Neural cell (in vitro differentiated cells): ENCODE measurements around the gene LAGE3. TPM values are rescaled to one million over a fixed set of nuclear protein-coding genes. Genes with fewer than 3 reads are reported as not detected.

Experiments
- H2AFZ ChIP-seq: fragments of 200-600, 300-800 bp; sonication (generic), shearing (Covaris generic); 2 replicates; pipeline ENCODE4 v1.6.0; 2014; ENCODE audit warnings: low read depth, mild to moderate bottlenecking, antibody characterized with exemption, low read length, moderate library complexity
- H3F3A ChIP-seq: fragments of 200-600 bp; shearing (Covaris generic); 2 replicates; pipeline ENCODE4 v1.6.1; 2016; ENCODE audit warnings: mild to moderate bottlenecking, moderate library complexity, mixed read lengths, antibody characterized with exemption, low read length; ENCODE audit not compliant: insufficient read depth, poor library complexity, severe bottlenecking
- H3K27ac ChIP-seq: fragments of 200-600, 300-800 bp; sonication (generic), shearing (Covaris generic); 2 replicates; pipeline ENCODE4 v1.5.1; 2014; ENCODE audit warnings: mild to moderate bottlenecking, low read length, moderate library complexity
- H3K27me3 ChIP-seq: fragments of 300-800, 200-600 bp; sonication (generic), shearing (Covaris generic); 2 replicates; pipeline ENCODE4 v1.6.0; 2014; ENCODE audit warnings: mild to moderate bottlenecking, low read depth, low read length, moderate library complexity; ENCODE audit not compliant: insufficient read depth
- H3K36me3 ChIP-seq: fragments of 300-800, 200-600 bp; sonication (generic), shearing (Covaris generic); 2 replicates; pipeline ENCODE4 v1.5.1; 2014; ENCODE audit warnings: mild to moderate bottlenecking, antibody characterized with exemption, low read length, moderate library complexity; ENCODE audit not compliant: insufficient read depth
- H3K4me2 ChIP-seq: fragments of 300-800, 200-600 bp; sonication (generic), shearing (Covaris generic); 2 replicates; pipeline ENCODE4 v1.6.0; 2014; ENCODE audit warnings: mild to moderate bottlenecking, low read length
- H3K4me3 ChIP-seq: fragments of 300-800, 200-600 bp; sonication (generic), shearing (Covaris generic); 2 replicates; pipeline ENCODE4 v1.5.1; 2014; ENCODE audit warnings: mild to moderate bottlenecking, low read length, moderate library complexity
- H3K79me2 ChIP-seq: fragments of 200-600 bp; shearing (Covaris generic); replicated peaks from 2 replicates; pipeline ENCODE4 v1.6.0; 2014; ENCODE audit warnings: mild to moderate bottlenecking, low read length, moderate library complexity; ENCODE audit not compliant: insufficient read depth
- H3K9ac ChIP-seq: fragments of 300-800, 200-600 bp; sonication (generic), shearing (Covaris generic); 2 replicates; pipeline ENCODE4 v1.6.1; 2016; ENCODE audit warnings: mild to moderate bottlenecking, low read length, mixed read lengths
- H3K9me2 ChIP-seq: fragments of 200-600 bp; shearing (Covaris generic); 2 replicates; pipeline ENCODE4 v1.6.1; 2016; ENCODE audit warnings: mild to moderate bottlenecking, low read length, mixed read lengths; ENCODE audit not compliant: insufficient read depth
- H3K9me3 ChIP-seq: fragments of 200-600, 300-800 bp; sonication (generic), shearing (Covaris generic); 2 replicates; pipeline ENCODE4 v1.6.1; 2016; ENCODE audit warnings: mild to moderate bottlenecking, mixed run types, low read length, moderate library complexity, mixed read lengths
- H4K20me1 ChIP-seq: fragments of 200-600 bp; shearing (Covaris generic); 2 replicates; pipeline ENCODE4 v1.6.1; 2016; ENCODE audit warnings: mild to moderate bottlenecking, mixed run types; ENCODE audit not compliant: insufficient read depth
- CTCF ChIP-seq: fragments of 450-650 bp; IDR thresholded peaks from 2 replicates; pipeline ENCODE4 v1.5.1; 2014; ENCODE audit warnings: antibody characterized with exemption, mild to moderate bottlenecking, moderate library complexity; ENCODE audit not compliant: poor library complexity, severe bottlenecking
- EP300 ChIP-seq: fragments of 450-650 bp; conservative IDR thresholded peaks from 2 replicates; pipeline ENCODE4 v1.6.1; 2014; ENCODE audit warnings: antibody characterized with exemption, mild to moderate bottlenecking, moderate library complexity; ENCODE audit not compliant: poor library complexity, severe bottlenecking
- EZH2 ChIP-seq: fragments of 200-600, 300-800 bp; shearing (Covaris generic), sonication (generic); IDR thresholded peaks from 2 replicates; pipeline ENCODE4 v1.6.1; 2014; ENCODE audit warnings: antibody characterized with exemption, low read length, borderline replicate concordance, mild to moderate bottlenecking; ENCODE audit not compliant: insufficient read depth, poor library complexity, severe bottlenecking
- MXI1 ChIP-seq: fragments of 450-650 bp; conservative IDR thresholded peaks from 2 replicates; pipeline ENCODE4 v1.6.1; 2014; ENCODE audit warnings: antibody characterized with exemption, mild to moderate bottlenecking; ENCODE audit not compliant: poor library complexity, severe bottlenecking
- POLR2AphosphoS5 ChIP-seq: IDR thresholded peaks from 2 replicates; pipeline ENCODE4 v1.6.1; 2012
- RAD21 ChIP-seq: fragments of 450-650 bp; conservative IDR thresholded peaks from 2 replicates; pipeline ENCODE4 v1.6.1; 2014; ENCODE audit warnings: antibody characterized with exemption, mild to moderate bottlenecking, moderate library complexity
- REST ChIP-seq: IDR thresholded peaks from 2 replicates; pipeline ENCODE4 v1.6.1; 2012; ENCODE audit warnings: borderline replicate concordance
- SMC3 ChIP-seq: fragments of 450-650 bp; conservative IDR thresholded peaks from 2 replicates; pipeline ENCODE4 v1.6.1; 2014; ENCODE audit warnings: antibody characterized with exemption, mild to moderate bottlenecking, moderate library complexity; ENCODE audit not compliant: poor library complexity
- TAF1 ChIP-seq: IDR thresholded peaks from 2 replicates; pipeline ENCODE4 v1.6.1; 2012; ENCODE audit warnings: low read depth
- polyA plus RNA-seq: library from polyadenylated mRNA; depleted of rRNA; stranded (reverse); fragments of >200 nt; gene quantifications from 2 replicates; pipeline ENCODE4 v1.2.3, GENCODE V29; 2014

LAGE3 gene
- polyA plus RNA-seq, 1 donor from 2014 or later = 37.3 TPM

- Histone ChIP-seq H3K4me2 (no peak overlapping the region), H4K20me1 (no peaks in the 10 kb centered on the region), H3K27me3 (no peaks in the 10 kb centered on the region), H3F3A (no peaks in the 10 kb centered on the region), H3K9me2 (no peaks in the 10 kb centered on the region), H3K79me2 (no peaks in the 10 kb centered on the region), H3K4me3 (no peak overlapping the region), H3K9me3 (no peaks in the 10 kb centered on the region), H3K27ac (no peak overlapping the region), H2AFZ (no peak overlapping the region), H3K9ac (no peak overlapping the region), H3K36me3 (no peaks in the 10 kb centered on the region)
- TF ChIP-seq POLR2AphosphoS5 (no peak), EZH2 (no peak), EP300 (no peak), RAD21 (no peak), CTCF (no peak), SMC3 (no peak), REST (no peak), TAF1 (no peak), MXI1 (no peak)
Observed at GRCh38 chrX:154452823-154453222, 26.3 kb downstream of the LAGE3 start.

GRCh38 chrX:154450312-154450711 is 28.8 kb downstream of the LAGE3 start:
- no peak overlapping the region for H3K4me3 ChIP-seq
- H3K79me2 ChIP-seq = peaks cover under 1% of the 10 kb centered on the region
- no peak overlapping the region for H3K27ac ChIP-seq
- no peaks in the 10 kb centered on the region for H3K9me2 ChIP-seq
- no peak overlapping the region for H3K9ac ChIP-seq
- TF ChIP-seq EZH2 (no peak), MXI1 (no peak), RAD21 (no peak), CTCF (no peak), SMC3 (no peak), REST (no peak), EP300 (no peak), POLR2AphosphoS5 (no peak), TAF1 (no peak)
- no peaks in the 10 kb centered on the region for H3K9me3 ChIP-seq
- H3K27me3 ChIP-seq = no peaks in the 10 kb centered on the region
- H3F3A ChIP-seq = no peaks in the 10 kb centered on the region
- no peaks in the 10 kb centered on the region for H3K36me3 ChIP-seq
- no peak overlapping the region for H2AFZ ChIP-seq
- no peaks in the 10 kb centered on the region for H4K20me1 ChIP-seq
- H3K4me2 ChIP-seq = no peak overlapping the region
